Activated gamma-delta T cell (primary cell): ENCODE data around the gene RABGEF1.
"Not testable (repeated sequence)": the region's sequence is repeated elsewhere in the genome, so short reads cannot be mapped to it uniquely, and the experiment has no call there.

Source experiments
- DNase-seq: peaks from one replicate; lab custom pipeline; 2025; lab: John Stamatoyannopoulos, UW

RABGEF1 gene

GRCh38 chr7:66735154-66735553 is 5.4 kb upstream of the RABGEF1 start:
- DNase-seq: no peak

GRCh38 chr7:66735850-66736249 is 4.7 kb upstream of the RABGEF1 start:
- DNase-seq: no peak

GRCh38 chr7:66736892-66737291 is 3.6 kb upstream of the RABGEF1 start:
- DNase-seq: no peak

GRCh38 chr7:66737667-66738066 is 2.9 kb upstream of the RABGEF1 start:
- no peak for DNase-seq

GRCh38 chr7:66739477-66739876 is 1.1 kb upstream of the RABGEF1 start:
- DNase-seq: no peak

GRCh38 chr7:66739953-66740301 is 606 bp upstream of the RABGEF1 start:
- DNase-seq: no peak

- peak; percentile 41 for DNase-seq
These were observed 612 bp downstream of the RABGEF1 start for GRCh38 chr7:66740980-66741709.

- no peak for DNase-seq
These were observed 1.1 kb downstream of the RABGEF1 start for GRCh38 chr7:66741710-66742049.

- DNase-seq: not testable (repeated sequence)
These were observed 1.8 kb downstream of the RABGEF1 start for GRCh38 chr7:66742298-66742697.

- DNase-seq: no peak
These were observed 3.4 kb downstream of the RABGEF1 start for GRCh38 chr7:66743920-66744319.

- no peak for DNase-seq
These were observed 6.9 kb downstream of the RABGEF1 start for GRCh38 chr7:66747385-66747784.

GRCh38 chr7:66747881-66748511 is 7.5 kb downstream of the RABGEF1 start:
- no peak for DNase-seq

- DNase-seq: no peak
These were observed 8.3 kb downstream of the RABGEF1 start for GRCh38 chr7:66748791-66749190.

GRCh38 chr7:66751945-66752344 is 11.4 kb downstream of the RABGEF1 start:
- no peak for DNase-seq

- no peak for DNase-seq
These were observed 14.0 kb downstream of the RABGEF1 start for GRCh38 chr7:66754541-66754940.

- not testable (repeated sequence) for DNase-seq
These were observed 14.5 kb downstream of the RABGEF1 start for GRCh38 chr7:66755059-66755458.

- not testable (repeated sequence) for DNase-seq
These were observed 15.7 kb downstream of the RABGEF1 start for GRCh38 chr7:66756227-66756626.

GRCh38 chr7:66756889-66757288 is 16.4 kb downstream of the RABGEF1 start:
- DNase-seq: no peak

GRCh38 chr7:66757939-66758338 is 17.4 kb downstream of the RABGEF1 start:
- DNase-seq: no peak

- no peak for DNase-seq
These were observed 18.6 kb downstream of the RABGEF1 start for GRCh38 chr7:66758950-66759628.

GRCh38 chr7:66763183-66763582 is 22.6 kb downstream of the RABGEF1 start:
- not testable (repeated sequence) for DNase-seq

- DNase-seq: not testable (repeated sequence)
These were observed 23.3 kb downstream of the RABGEF1 start for GRCh38 chr7:66763633-66764355.

- not testable (repeated sequence) for DNase-seq
These were observed 24.4 kb downstream of the RABGEF1 start for GRCh38 chr7:66764905-66765304.
